GM19351 (cell line): Measurements from ENCODE around the gene PARPBP.
"Not testable (repeated sequence)": the region's sequence is repeated elsewhere in the genome, so short reads cannot be mapped to it uniquely, and the experiment has no call there.

Experiments used
- ATAC-seq: cut with Tn5 transposase; IDR thresholded peaks from one replicate; pipeline ENCODE4 v1.9.1; 2021; ENCODE audit warnings: mild to moderate bottlenecking, moderate library complexity; ENCODE audit not compliant: unreplicated experiment

Gene PARPBP

DNA sequence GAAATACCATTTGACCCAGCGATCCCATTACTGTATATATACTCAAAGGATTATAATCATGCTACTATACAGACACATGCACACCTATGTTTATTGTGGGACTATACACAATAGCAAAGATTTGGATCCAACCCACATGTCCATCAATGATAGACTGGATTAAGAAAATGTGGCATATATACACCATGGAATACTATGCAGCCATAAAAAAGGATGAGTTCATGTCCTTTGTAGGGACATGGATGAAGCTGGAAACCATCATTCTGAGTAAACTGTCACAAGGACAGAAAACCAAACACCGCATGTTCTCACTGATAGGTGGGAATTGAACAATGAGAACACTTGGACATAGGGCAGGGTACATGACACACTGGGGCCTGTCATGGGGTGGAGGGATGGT is 120.9 kb downstream of the PARPBP start:
- ATAC-seq: not testable (repeated sequence)
